Transverse colon (tissue), 4 donors: ENCODE measurements around the gene SFTPA1. TPM values are rescaled to one million over a fixed set of nuclear protein-coding genes. Genes with fewer than 3 reads are reported as not detected.

Experiments
- DNase-seq: peaks from one replicate; pipeline ENCODE4 v3.0.0-alpha.2; 2019
- H3K27ac ChIP-seq, 4 donors: fragments of 200-600 bp; sonication (generic); 2 replicates each; pipeline ENCODE4 v1.5.1; 2016 to 2018; ENCODE audit warnings: inconsistent platforms in 4 of 4
- H3K27me3 ChIP-seq: fragments of 200-600 bp; sonication (generic); 2 replicates; pipeline ENCODE4 v1.5.1; 2017; ENCODE audit warnings: inconsistent platforms
- H3K36me3 ChIP-seq, 4 donors: fragments of 200-600 bp; sonication (generic); 2 replicates each; pipeline ENCODE4 v1.5.1; 2017 to 2019; ENCODE audit warnings: inconsistent platforms in 4 of 4
- H3K4me1 ChIP-seq, 4 donors: fragments of 200-600 bp; sonication (generic); 2 replicates each; pipeline ENCODE4 v1.5.1; 2017 to 2020; ENCODE audit warnings: inconsistent platforms in 4 of 4
- H3K4me3 ChIP-seq, 4 donors: fragments of 200-600 bp; sonication (generic); 1 replicate in 1 of 4; 2 replicates in 3 of 4; pipeline versions ENCODE4 v1.5.1 to v1.6.1; 2017 to 2019; ENCODE audit warnings: inconsistent platforms in 4 of 4
- H3K9me3 ChIP-seq, 2 donors: fragments of 200-600 bp; sonication (generic); 2 replicates each; pipeline ENCODE4 v1.5.1; 2017 to 2019; ENCODE audit warnings: inconsistent platforms in 2 of 2
- EP300 ChIP-seq: sonication (generic); formaldehyde crosslinking; IDR thresholded peaks from one replicate; pipeline ENCODE4 v1.6.1; 2017; ENCODE audit warnings: antibody characterized with exemption, low read depth
- POLR2A ChIP-seq: fragments of 450-650 bp; IDR thresholded peaks from one replicate; pipeline ENCODE4 v1.6.1; 2016; ENCODE audit warnings: antibody characterized with exemption, mild to moderate bottlenecking, moderate library complexity
- POLR2AphosphoS5 ChIP-seq, 3 donors: sonication (generic); formaldehyde crosslinking; IDR thresholded peaks; one replicate each; pipeline ENCODE4 v1.6.1; 2016; ENCODE audit warnings: antibody characterized with exemption in 3 of 3
- WGBS, 2 donors: methylation state at CpG; one replicate each; pipeline ENCODE4 v1.1.5; 2018; ENCODE audit warnings: low coverage in 1 of 2; 5-methylcytosine and 5-hydroxymethylcytosine counted together
- in situ Hi-C, 4 donors: fragments of 200-750 bp; cut with MboI; loops; one replicate each; pipeline versions ENCODE4 v1.15.0 to v1.15.1; 2017; ENCODE audit warnings: low sequenced_read_pairs in 3 of 4, low pct_ligation_motif_present in 1 of 4, low pct_unique_long_range_greater_than_20kb in 1 of 4
- intact Hi-C: fragments of 100-400 bp; cut with DNase I; formaldehyde crosslinking; loops from one replicate; pipeline ENCODE4 v1.15.1; 2023; ENCODE audit warnings: low total_unique reads
- total RNA-seq, 4 donors: library from RNA; depleted of rRNA; stranded (reverse); fragments of >200 nt; gene quantifications; one replicate each; pipeline ENCODE4 v1.1.0, GENCODE V29; 2016
- TF ChIP-seq, protein P1 (sequence below), 5 experiments: fragments of 200-600 bp in 3 of 5; fragments of 450-650 bp in 2 of 5; sonication (generic) in 3 of 5; IDR thresholded peaks; 1 replicate in 2 of 5; 2 replicates in 3 of 5; pipeline ENCODE4 v1.5.1; 2016 to 2017; ENCODE audit warnings: antibody characterized with exemption in 5 of 5, inconsistent platforms in 3 of 5, mild to moderate bottlenecking in 2 of 5, moderate library complexity in 1 of 5

The SFTPA1 gene
- total RNA-seq, 4 donors from 2014 or later = not detected

DNA sequence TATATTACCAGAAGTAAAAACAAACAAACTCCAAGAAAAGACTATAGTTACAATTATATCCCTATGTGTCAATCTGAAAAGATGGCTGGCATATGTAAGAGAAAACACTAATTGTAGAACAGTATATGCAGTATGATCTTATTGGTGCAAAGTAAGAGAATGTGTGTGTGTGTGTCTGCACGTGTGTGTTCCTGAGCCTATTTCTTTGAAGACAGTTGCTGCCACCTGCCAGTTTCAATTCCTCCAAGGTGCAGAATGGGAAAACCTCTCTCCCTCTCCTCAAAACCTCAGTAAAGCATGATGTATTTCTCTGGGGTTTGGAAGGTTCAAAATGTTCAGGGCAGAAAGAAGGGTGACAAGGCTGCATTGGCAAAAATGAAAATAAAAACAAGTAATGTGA, 8.8 kb upstream of the SFTPA1 start:
- peaks cover 0 to 3% of the 10 kb centered on the region in 2 donors for H3K9me3 ChIP-seq
- no peak for DNase-seq
- intact Hi-C loops = no loop called here
- TF ChIP-seq POLR2AphosphoS5 (IDR thresholded peaks at IDR 0.05) = no peak
- WGBS, 2 donors = 22 to 33% methylated on average over 1 of the region's 1 CpG
- no peak overlapping the region for H3K27ac ChIP-seq
- H3K27me3 ChIP-seq = no peaks in the 10 kb centered on the region
- no peaks in the 10 kb centered on the region for H3K4me1 ChIP-seq
- no peak overlapping the region for H3K4me3 ChIP-seq
- no peaks in the 10 kb centered on the region for H3K36me3 ChIP-seq
- in situ Hi-C loops = no loop called here

DNA sequence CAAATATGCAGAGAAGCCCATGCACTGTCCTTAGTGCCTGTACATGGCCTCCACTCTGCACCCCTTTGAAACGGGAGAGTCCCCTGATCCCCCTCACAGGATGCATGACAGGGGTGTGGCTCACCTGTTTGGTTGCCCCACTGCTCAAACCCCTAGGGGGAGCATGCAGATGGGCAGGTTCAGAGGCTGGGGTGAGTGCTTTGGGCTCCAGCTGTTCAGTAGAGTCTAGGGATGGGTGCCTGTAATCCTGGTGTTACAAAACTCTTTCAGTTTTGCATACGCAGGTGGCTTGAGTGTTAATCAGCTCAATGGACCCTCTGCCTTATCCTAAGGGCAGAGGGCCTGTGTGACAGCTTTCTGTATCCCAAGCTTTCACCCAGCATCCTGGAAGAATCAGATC, 7.8 kb upstream of the SFTPA1 start:
- peaks cover 0 to under 1% of the 10 kb centered on the region in 2 donors for H3K9me3 ChIP-seq
- H3K27ac ChIP-seq = no peak overlapping the region
- no peak for TF ChIP-seq EP300
- TF ChIP-seq, protein P1, sequence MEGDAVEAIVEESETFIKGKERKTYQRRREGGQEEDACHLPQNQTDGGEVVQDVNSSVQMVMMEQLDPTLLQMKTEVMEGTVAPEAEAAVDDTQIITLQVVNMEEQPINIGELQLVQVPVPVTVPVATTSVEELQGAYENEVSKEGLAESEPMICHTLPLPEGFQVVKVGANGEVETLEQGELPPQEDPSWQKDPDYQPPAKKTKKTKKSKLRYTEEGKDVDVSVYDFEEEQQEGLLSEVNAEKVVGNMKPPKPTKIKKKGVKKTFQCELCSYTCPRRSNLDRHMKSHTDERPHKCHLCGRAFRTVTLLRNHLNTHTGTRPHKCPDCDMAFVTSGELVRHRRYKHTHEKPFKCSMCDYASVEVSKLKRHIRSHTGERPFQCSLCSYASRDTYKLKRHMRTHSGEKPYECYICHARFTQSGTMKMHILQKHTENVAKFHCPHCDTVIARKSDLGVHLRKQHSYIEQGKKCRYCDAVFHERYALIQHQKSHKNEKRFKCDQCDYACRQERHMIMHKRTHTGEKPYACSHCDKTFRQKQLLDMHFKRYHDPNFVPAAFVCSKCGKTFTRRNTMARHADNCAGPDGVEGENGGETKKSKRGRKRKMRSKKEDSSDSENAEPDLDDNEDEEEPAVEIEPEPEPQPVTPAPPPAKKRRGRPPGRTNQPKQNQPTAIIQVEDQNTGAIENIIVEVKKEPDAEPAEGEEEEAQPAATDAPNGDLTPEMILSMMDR (IDR thresholded peaks at IDR 0.05) = no peak
- no peak for TF ChIP-seq POLR2A
- no peak for TF ChIP-seq POLR2AphosphoS5 (IDR thresholded peaks at IDR 0.05)
- H3K36me3 ChIP-seq = no peaks in the 10 kb centered on the region
- no peak for DNase-seq
- intact Hi-C loops (no loop called here), in situ Hi-C loops (no loop called here)
- H3K27me3 ChIP-seq = no peaks in the 10 kb centered on the region
- no peaks in the 10 kb centered on the region for H3K4me1 ChIP-seq
- H3K4me3 ChIP-seq = no peak overlapping the region
- 51 to 100% methylated on average over 1 to 2 of the region's 2 CpGs for WGBS, 2 donors

DNA sequence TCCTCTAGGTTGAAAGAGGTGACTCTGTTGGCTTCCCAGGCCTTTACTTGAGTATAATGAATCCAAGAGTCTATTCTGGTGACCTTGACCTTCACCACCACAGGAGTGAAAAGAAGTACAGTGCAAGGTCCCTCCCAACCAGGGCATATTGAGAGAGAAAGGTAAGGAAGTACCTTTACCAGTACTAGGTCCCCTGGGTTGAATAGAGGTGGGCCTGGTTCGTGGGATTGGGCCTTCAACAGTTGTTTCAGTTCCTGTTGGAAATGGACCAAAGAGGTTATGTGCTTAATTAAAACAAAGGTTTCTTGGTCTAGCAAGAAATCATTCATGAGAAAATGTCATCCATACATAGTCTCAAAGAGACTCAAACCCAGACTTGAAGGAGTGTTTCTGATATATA, 6.4 kb upstream of the SFTPA1 start:
- no peaks in the 10 kb centered on the region for H3K4me1 ChIP-seq
- intact Hi-C loops = no loop called here

DNA sequence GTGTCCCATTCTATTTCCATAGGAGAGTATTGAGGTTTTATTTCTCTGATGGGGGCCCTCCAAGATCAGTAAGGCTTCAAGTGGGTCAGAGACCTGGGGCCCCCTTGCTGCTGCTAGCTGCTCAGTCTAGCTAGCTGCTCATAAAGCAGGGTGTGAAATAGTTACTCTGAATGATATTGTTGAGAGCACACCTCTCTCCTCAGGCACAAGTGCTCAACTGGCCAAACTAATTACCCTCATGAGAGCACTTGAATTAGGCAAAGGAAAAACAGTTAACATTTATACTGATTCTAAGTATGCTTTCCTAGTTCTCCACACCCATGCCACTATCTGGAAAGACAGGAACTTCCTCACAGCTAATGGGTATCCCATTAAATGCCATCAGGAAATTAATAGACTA, 5.4 kb upstream of the SFTPA1 start:
- in situ Hi-C loops = no loop called here
- no peak overlapping the region for H3K4me3 ChIP-seq
- intact Hi-C loops = no loop called here
- H3K27me3 ChIP-seq = no peaks in the 10 kb centered on the region
- no peaks in the 10 kb centered on the region for H3K4me1 ChIP-seq
- TF ChIP-seq POLR2AphosphoS5 (IDR thresholded peaks at IDR 0.05) = no peak
- no peak for TF ChIP-seq POLR2A
- TF ChIP-seq EP300 = no peak
- TF ChIP-seq, protein P1 (IDR thresholded peaks at IDR 0.05) = no peak
- H3K36me3 ChIP-seq = no peaks in the 10 kb centered on the region
- DNase-seq = no peak
- H3K9me3 ChIP-seq = no peaks in the 10 kb centered on the region
- no peak overlapping the region for H3K27ac ChIP-seq

More for the DNA sequence above, 6.4 kb upstream of the SFTPA1 start:
- TF ChIP-seq POLR2A = no peak
- TF ChIP-seq, protein P1 (IDR thresholded peaks at IDR 0.05) = no peak
- TF ChIP-seq POLR2AphosphoS5 (IDR thresholded peaks at IDR 0.05) = no peak
- no peak for TF ChIP-seq EP300
- no peak overlapping the region for H3K4me3 ChIP-seq
- no peak for DNase-seq
- in situ Hi-C loops = no loop called here
- 50 to 55% methylated on average over 1 of the region's 1 CpG for WGBS, 2 donors
- no peaks in the 10 kb centered on the region for H3K27me3 ChIP-seq
- H3K36me3 ChIP-seq = no peaks in the 10 kb centered on the region
- H3K27ac ChIP-seq = no peak overlapping the region
- no peaks in the 10 kb centered on the region for H3K9me3 ChIP-seq
